Stimulated activated CD8-positive, alpha-beta memory T cell treated with anti-CD3 and anti-CD28 coated beads, Interleukin-4, amount 100 ng/mL, for 4 hours (primary cell): ENCODE measurements around the gene CACTIN.

Experiments used
- DNase-seq, 2 donors: peaks; one replicate each; pipeline ENCODE4 v3.0.0-alpha.2; 2020; ENCODE audit warnings: low read depth in 2 of 2, low spot score in 1 of 2

CACTIN gene

DNA sequence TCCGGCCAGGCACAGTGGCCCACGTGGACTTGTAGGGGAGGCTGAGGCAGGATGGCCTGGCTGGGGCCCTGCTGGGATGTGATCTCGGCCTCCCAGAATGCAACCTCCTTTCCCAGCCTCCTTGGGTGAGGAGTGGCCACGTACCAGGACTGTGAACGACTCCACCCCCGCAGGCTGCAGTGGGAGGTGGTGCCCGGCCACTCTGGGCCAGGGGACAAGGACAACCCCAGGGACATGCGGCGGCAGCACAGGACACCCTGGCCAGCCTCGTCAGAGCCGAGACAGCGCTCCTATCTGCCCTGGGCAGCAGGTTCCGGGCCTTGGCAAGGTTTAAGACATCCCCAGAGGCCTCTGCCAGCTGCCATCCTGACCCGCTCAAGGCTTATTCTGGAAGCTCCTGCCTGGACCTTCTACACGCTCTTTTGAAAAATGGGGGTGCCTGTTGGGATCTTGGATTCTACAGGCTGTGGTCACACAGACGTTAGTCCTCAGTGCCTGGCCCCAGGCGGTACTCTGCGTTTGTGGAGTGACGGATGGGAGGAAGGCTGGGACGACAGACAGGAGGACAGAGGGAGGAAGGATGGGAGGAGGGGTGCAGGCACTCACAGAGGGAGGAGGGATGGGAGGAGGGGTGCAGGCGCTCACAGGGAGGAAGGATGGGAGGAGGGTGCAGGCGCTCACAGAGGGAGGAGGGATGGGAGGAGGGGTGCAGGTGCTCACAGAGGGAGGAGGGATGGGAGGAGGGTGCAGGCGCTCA, 19.9 kb upstream of the CACTIN start:
- no peak for DNase-seq

DNA sequence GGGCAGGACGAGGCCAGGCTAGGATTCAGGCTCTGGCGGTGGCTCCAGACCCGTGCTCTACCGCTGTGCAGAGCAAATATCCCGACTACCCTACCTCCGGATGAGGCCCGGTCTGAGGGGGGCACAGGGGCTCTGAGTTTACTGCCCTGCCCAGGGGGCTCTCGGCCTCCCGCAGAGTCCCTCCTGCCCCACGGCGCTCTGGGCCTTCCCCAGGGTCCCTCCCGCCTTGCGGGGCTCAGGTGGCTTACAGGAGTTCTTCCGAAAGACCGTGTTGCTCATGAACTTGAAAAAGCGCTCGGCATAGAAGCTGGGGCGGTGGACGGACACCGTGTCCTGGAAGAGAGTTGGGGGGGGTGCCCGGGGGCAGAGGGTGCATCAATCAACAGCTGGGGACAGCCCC, 19.1 kb upstream of the CACTIN start:
- no peak for DNase-seq

DNA sequence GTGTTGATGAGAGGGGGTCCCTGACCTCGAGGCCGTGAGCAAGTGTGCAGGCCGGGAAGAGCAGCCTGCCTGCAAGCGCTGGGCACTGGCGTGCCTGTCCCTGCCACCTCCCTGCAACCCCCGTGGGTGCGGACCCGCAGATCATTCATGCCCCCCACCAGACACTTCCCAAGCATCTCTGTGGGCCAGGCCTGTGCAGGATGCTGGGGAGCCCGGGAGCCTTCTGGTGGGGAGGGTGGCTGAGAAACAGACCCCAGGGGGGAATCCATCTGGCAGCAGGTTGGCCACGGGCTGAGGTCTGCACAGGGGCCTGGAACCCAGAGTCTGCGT, 18.4 kb upstream of the CACTIN start:
- no peak for DNase-seq

DNA sequence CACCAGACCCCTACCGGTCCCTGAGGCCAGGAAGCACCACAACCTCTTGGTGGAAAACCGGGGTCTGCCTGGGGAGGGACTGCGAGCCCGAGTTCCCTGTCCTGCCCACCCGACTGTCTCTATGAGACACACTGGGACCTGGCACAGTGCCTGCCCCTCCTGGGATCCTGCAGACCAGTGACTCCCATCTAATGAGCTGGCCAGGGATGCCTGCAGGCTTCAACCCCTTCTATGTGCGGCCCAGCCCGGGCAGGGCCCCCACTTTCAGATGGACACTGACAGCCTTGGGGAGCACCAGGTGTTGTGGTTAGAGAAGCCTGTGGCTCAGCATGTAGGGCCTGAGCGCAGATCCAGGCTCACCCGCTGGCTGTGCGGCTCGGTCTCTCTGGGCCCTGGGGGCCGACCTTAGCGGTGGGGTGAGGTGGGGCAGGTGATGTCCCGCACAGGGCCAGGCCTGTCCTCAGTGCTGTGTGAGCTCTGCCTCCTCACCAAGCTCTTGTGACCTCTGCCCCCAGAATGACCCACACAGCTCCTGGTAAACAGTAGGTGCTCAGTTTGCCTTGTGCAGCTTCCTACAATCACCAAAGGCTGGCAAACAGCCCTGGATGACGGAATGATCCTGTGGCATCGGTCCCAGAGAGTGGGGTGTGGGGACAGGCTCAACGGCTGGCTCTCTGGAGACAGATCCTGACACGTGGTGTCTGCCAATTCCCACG, 17.9 kb upstream of the CACTIN start:
- DNase-seq = no peak

DNA sequence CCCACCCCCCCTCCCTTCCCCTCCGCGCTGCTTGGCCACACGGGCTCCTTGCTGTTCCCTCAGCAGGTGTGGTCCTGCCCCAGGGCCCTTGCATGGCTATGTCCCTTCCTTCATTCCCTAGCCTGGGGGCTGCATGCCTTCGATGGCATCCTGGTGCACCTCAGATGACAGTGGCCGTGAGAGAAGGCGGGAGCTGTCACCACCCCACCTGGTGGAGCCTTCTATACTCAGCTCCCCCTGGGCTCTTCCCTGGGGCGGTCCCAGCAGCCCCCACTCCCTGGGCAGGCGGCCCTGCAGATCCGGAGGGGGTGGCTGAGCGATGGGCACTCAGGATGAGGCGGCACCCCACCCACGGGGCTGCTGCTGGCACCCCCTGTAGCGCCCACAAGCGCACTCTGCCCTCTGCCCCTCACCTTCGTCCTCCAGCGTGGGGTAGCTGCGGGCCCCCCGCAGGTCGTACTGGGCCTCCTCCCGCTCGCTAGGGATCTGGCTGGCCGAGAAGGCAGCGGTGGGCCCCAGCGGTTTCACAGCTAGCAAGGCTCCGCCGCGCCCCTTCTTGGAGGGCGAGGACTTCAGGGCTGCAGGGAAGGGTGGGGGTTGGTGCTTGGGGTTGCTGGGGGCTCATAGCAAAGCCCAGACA, 17.2 kb upstream of the CACTIN start:
- DNase-seq = no peak

DNA sequence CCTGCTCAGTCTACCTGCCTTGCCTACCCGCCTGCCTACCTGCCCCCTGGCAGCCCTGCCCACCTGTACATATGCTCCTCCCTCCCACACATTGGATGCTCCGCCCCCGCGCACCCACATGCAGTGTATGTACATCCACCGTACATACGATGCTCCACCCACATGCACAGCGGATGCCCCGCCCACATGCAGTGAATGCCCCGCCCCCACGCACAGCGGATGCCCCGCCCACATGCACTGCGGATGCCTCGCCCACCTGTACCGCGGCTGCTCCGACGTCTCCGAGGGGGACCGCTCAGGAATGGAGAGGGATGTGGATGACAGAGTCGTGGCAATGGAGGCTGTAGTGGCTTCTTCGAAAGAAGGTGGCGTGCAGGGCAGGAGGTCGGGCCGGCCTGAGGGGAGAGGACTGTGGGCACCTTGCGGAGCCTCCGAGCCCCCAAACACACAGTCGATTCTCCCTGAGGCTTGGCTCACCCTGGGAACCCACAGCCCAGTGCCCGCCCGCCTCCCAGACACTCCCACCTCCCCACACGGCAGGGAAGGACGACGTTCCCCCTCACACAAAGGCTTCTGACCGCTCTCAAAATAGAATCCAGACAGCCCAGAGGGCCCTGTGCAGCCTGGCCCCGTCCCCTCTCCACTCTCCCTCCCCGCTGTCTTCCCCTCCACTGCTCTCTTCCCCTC, 16.5 kb upstream of the CACTIN start:
- DNase-seq = no peak

DNA sequence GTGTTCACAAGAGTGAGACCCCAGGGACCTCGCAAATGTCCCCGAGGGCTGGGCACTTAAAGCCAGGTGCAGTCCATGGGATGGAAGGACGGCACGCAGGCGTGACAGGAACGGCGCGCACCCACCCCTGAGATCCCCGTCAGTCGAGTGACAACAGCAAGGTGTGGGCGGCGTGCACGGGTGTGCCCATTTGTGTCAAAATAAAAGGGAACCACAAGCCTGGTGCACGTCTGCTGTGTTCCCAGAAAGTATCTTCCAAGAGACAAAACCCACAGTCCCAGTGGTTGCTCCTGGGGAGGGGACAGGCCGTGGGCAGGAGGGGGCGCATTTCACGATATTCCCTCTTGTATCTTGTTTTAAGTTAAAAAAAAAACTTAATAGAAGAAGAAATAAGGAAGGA, 15.7 kb upstream of the CACTIN start:
- DNase-seq = no peak

DNA sequence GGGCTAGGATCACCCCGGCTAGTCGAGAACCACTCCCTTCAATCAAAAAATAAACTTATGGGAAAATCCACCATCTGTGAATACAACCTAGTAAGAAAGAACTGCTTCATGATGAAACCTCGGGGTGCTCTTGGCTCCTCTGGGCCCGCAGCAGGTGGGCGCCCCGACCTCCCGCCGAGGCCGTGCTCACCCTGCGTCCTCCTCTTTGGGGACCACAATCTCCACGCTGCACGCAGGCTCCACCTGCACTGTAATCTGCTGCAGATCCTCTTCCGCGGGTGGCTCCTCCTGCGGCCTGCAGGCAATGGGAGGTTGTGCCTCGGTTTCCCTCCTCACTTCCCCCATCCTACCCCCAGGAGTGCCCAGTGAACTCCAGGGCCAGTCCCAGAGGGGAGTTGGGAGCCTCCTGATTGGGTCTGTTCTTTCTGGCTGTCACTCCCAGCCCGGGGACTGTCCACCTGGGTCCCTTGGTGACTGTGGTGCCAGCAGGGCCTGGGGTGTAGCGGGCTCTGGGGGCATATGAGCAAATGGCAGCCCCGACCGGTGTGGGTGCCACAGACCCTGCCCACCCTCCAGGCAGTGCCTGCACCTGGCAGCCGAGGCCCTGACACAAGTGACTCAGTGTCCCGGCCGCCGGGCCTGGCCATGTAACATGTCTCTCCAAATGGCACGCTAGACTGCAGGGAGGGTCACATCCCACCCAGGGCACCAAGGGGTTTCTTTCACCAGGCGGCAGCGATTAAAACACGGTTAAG, 15.1 kb upstream of the CACTIN start:
- DNase-seq = no peak

DNA sequence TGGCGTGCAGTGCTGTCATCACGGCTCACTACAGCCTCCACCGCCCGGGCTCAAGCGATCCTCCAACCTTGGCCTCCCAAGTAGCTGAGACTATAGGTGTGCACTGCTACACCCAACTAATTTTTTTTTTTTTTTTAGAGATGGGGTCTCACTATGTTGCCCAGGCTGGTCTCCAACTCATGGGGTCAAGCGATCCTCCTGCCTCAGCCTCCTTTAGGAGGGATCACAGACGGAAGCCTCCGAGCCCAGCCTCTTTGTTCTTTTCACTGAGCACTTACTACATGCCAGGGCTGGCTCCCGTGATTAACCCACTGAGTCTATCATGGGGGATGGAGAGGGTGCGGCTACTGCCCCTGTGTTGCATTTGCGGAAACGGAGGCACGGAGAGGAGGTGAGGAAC, 12.9 kb upstream of the CACTIN start:
- no peak for DNase-seq

DNA sequence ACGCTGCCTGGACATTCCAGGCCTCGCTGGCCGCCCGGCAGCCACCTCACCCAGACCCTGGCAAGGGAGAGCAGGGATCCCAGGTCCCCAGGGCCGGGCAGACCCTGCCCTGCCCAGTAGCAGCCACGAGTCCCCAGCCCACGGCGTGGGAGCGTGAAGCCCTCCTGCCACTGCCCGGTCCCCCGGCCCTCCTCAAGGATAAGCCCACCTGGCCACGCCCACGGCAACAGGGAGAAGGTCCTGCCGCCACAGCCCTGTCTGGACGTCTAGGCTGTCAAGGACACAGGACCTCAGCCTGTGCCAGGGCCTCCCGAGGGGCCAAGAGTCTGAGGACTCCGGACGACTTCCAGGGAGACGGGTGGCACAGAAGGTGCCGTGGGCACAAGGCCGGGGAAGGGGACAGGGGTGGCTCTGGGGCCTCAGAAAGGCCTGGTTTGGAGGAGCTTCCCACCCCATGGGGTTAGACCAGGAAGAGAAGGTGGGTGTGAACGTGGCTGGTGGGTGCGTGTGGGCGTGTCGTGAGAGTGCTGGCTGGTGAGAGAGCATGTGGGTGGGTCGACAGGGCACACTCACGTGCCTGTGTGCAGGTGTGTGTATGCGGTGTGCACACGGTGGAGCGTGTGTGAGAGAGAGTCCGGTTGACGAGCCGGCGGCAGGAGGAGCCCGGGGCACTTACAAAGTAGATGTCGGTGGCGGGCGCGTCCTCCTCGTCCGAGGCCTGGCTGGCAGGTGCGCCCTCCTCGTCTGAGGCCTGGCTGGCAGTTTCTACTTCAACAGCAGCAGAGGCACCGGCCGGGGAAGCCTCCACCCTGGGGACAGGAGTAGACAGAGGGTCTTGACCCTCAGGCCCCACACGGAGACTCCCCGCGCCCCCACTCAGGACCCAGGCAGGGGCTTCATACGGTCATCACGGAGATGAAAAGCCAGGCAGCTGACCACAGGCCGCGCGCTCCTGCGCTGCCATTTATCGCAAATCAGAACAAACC, 11.9 kb upstream of the CACTIN start:
- DNase-seq = no peak

DNA sequence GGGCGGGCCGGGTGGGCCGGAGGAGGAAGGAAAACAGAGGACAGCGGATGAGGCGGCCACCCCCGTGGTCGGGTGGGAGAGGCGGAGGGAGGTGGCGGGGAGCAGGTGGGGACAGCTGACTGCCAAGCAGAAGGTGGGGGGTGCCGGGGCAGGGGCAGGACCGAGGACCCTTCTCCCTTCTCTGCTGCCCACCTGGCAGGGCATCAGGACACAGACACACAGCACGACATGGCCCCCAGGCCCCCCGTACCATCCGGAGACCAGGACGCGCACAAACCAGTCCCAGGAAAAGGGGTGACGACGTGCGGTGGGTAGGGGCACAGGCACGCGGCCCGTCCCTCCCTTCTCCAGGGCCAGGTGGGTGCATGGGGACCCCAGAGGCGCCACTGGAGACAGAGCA, 11.0 kb upstream of the CACTIN start:
- no peak for DNase-seq

DNA sequence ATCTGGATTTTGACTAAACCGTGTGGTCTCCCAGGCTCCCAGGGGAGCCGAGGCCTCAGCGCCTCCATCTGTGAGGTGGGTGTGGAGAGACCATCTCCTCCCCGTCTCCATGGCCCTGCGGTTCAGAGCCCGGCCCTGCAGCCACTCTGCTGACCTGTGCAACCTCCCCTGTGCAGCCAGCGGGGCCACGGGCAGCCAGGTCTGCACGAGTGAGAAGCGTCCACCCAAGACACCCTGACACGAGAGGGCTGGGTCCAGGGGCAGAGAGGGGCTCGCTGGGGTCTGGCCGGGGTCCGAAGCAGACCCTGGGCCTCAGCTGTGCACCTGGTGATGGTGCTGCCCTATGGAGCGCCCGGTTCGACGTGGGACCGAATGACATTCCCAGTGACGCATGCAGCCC, 10.4 kb upstream of the CACTIN start:
- DNase-seq = no peak

DNA sequence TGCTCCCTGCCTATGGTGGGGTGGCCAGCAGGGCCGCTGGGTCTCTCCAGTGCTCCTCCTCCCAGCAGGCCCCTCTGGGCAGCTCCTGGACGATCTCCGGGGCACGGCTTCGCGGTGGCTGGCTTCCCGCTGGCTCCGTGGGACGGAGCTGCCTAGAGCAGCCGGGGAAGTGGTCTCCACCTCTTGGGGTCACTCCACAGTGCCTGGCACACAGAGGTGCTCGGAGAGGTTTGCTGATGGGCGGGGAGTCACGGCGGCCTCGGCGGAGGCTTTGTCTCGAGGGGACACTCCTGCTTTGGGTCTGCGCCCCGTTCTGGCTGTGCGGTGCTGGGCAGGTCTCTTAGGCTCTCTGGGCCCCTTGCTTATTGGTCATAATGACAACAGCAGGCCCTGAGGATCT, 9.9 kb upstream of the CACTIN start:
- no peak for DNase-seq

DNA sequence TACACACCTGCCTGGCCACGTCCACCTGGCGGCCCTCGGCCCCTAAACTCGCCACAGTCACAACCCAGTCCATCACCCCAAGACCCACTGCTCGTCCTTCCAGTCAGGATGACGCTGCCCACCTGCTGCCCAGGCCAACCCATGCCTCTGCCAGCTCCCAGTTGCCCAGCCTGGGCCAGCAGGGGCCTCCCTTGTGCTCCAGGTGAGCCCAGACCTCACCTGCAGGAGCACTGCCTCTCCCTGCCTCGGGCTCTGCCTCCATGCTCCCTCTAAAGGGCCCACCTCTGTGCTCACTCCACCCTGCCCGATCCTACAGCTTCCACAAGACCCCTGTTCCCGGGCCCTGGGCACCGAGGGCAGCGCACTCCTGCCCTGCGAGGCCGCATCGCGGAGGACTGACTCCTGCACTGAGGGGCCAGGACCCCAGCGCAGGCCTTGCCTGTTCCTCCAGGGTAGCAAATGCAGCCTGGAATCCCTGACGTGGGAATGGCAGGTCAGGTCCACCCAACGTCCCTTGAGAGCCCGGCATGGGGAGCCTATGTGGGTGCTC, 8.0 kb upstream of the CACTIN start:
- no peak for DNase-seq

DNA sequence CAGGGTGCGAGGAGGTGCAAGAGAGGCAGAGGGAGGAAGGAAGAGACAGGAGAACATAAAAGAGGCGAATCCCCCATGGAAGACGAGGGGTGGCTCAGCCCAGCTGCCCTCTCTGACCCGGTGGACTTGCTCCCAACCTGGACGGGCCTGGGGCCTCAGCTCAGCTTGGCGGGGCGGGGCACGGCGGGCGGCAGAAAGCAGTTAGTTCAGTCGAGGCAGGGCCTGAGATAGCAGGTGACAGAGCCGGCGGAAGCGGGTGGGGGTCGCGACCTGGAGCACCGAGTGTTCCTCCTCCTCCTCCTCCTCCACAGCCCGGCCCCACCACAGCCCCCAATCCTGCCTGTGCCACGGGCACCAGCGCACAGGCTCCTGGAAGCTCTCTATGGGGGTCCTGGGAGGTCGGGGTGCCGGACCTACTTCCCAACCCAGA, 7.0 kb upstream of the CACTIN start:
- no peak for DNase-seq

DNA sequence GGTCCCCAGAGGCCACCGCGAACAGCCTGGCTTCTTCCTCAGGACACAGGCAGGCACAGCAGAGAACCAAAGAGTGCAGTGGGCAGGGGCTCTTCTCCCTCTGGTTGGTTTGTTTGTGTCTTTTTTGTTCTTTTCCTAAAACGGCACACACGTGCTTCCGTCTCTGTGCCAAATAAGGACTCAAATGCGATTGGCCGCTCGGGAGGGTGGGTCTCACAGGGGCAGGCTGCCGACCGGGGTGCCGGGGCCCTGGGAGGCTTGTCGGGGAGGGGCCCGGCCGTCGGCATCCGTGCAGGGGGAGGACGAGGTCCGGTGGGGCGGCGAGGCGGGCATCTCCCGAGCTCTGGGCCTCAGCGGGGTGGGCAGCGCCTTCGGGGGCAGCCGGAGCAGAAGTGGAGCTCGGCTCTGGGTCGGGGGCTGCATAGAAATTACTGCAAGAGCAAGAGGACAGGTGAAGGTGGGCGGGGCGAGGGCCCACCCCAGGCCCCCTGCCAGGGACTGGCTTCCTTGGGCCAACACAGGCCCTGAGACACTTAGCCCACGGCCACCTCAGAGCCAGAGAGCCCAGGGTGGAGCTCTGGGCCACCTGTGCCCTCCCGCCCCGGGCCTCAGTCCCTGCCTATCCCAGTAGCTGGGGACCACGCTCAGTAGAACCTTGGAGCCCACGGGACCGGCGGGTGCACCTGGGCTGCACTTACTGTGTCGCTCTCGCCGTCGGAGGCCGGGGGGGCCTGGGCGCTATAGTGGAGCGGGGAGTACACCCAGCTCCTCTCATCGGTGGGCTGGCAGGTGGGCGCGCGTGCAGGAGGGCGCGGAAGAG, 6.4 kb upstream of the CACTIN start:
- no peak for DNase-seq

DNA sequence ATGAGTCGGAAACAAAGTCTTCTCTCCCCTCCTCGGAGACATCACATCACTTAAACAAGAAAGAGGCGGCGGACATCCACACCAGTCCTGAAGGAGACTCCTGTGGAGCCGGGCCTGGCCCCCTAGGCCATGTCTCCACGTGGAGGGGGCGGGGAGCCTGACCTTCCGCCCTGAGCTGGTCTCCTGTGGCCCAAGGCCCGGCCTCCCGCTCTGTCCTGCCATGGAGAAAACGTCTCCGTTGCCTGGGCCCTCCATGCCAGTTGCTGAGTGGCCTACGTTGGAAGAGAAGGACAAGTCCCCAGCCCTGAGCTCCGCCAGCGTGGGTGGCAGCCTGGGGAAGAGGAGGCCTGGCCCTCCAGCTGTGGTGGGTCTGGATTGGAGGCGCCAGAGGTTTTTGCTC, 5.5 kb upstream of the CACTIN start:
- DNase-seq = no peak

DNA sequence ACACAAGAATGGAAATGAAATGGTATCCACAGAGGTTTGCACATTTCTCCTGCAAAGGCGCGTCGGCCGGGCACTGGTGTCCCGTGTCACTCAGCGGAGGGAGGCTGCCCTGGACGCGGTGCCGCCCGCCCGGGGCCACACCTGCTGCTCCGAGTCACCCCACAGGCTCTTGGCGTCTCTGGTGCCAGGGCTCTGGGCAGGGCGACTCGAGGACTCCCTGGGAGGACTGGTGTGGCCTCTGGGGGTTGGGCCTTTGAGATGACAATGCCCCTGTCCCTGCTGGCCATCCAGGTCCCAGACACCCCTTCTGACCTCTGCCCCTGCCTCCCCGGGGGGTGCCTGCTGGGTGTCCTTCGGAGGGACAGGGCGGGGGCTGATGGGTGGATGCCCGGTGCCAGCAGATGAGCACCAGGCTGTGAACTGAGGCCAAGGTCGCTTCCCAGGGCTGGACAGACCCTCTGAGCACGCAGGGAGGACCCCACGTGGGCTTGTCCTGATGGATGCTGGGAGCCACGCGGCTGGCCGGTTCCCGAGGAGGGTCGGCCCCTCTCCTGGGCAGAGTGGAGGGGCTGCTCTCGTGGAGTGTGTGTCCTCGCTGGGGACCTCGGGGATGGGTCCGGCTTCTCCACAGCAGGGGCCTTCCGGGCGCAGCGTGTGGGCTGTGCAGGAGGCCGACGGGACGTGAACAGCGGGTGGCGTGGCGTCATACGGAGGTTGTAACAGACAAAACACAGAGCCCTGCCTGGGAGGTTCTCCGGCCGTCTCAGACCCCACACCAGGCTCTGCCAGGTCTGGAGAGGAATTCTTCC, 4.7 kb upstream of the CACTIN start:
- DNase-seq = no peak
